GM23338 (cell line): Measurements from ENCODE around the gene LMF1.

Experiments used
- CREB1 ChIP-seq: fragments of 250-450 bp; sonication (Bioruptor Pico); IDR thresholded peaks from 2 replicates; pipeline ENCODE4 v1.5.0; 2020; ENCODE audit warnings: low read depth, mild to moderate bottlenecking, moderate library complexity
- EZH2 ChIP-seq: fragments of 200-600 bp; sonication (generic); IDR thresholded peaks from one replicate; pipeline ENCODE4 v1.8.0; 2017; ENCODE audit warnings: antibody characterized with exemption, mild to moderate bottlenecking, low read depth; ENCODE audit not compliant: unreplicated experiment
- EZH2phosphoT487 ChIP-seq: fragments of 200-600 bp; sonication (generic); IDR thresholded peaks from one replicate; pipeline ENCODE4 v1.8.1; 2018; ENCODE audit warnings: antibody characterized with exemption; ENCODE audit not compliant: unreplicated experiment
- JUNB ChIP-seq: IDR thresholded peaks from one replicate; pipeline ENCODE4 v1.6.1; 2016; ENCODE audit warnings: antibody characterized with exemption; ENCODE audit not compliant: unreplicated experiment
- NANOG ChIP-seq: IDR thresholded peaks from 2 replicates; pipeline ENCODE4 v1.6.1; 2016; ENCODE audit warnings: antibody characterized with exemption, borderline replicate concordance
- POLR2AphosphoS5 ChIP-seq: IDR thresholded peaks from 2 replicates; pipeline ENCODE4 v1.6.1; 2016; ENCODE audit warnings: antibody characterized with exemption, low read depth
- STAT1 ChIP-seq: IDR thresholded peaks from one replicate; pipeline ENCODE4 v1.6.1; 2016; ENCODE audit warnings: antibody characterized with exemption; ENCODE audit not compliant: unreplicated experiment
- ZNF114 ChIP-seq: fragments of 250-450 bp; sonication (Bioruptor Pico); IDR thresholded peaks from 2 replicates; pipeline ENCODE4 v1.5.0; 2020; ENCODE audit warnings: mild to moderate bottlenecking, moderate library complexity
- ZNF331 ChIP-seq: fragments of 250-450 bp; sonication (Bioruptor Pico); IDR thresholded peaks from 2 replicates; pipeline ENCODE4 v1.5.0; 2020; ENCODE audit warnings: low read depth, mild to moderate bottlenecking, moderate library complexity
- TF ChIP-seq, protein P1 (sequence below), 2 experiments: fragments of 200-600 bp in 1 of 2; sonication (generic) in 1 of 2; conservative IDR thresholded peaks; 2 replicates each; pipeline versions ENCODE4 v1.5.1 to v1.6.1; 2016 to 2017; ENCODE audit warnings: antibody characterized with exemption in 2 of 2, low read depth in 2 of 2, mild to moderate bottlenecking in 2 of 2, moderate library complexity in 1 of 2
- TF ChIP-seq, protein P2 (sequence below): IDR thresholded peaks from one replicate; pipeline ENCODE4 v1.6.1; 2018; ENCODE audit warnings: antibody characterized with exemption; ENCODE audit not compliant: unreplicated experiment
- TF ChIP-seq, protein P3 (sequence below): IDR thresholded peaks from 2 replicates; pipeline ENCODE4 v1.6.1; 2016; ENCODE audit warnings: antibody characterized with exemption
- TF ChIP-seq, protein P4 (sequence below): fragments of 250-450 bp; sonication (Bioruptor Pico); IDR thresholded peaks from 2 replicates; pipeline ENCODE4 v1.5.0; 2020; ENCODE audit warnings: mild to moderate bottlenecking, moderate library complexity

DNA sequence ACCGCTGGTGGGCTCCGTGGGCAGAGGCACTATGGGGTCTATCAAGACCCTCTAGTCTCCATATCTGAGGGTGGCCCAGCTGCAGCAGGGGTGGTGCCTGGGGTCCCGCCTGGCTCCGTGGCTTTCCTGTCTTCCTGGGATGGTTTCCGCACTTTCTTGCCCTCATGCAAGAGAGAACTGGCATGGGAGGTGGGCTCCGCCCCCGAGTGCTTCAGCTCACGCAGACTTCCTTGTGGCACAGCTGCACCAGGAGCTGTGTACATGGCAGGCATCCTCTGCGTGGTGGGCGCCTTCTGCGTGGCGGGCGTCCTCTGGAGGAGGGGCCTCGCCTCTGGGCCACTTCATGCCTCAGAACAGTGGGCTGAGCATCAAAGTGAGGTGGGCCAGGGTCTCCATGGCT, 73.1 kb downstream of the LMF1 start:
- TF ChIP-seq, protein P1, sequence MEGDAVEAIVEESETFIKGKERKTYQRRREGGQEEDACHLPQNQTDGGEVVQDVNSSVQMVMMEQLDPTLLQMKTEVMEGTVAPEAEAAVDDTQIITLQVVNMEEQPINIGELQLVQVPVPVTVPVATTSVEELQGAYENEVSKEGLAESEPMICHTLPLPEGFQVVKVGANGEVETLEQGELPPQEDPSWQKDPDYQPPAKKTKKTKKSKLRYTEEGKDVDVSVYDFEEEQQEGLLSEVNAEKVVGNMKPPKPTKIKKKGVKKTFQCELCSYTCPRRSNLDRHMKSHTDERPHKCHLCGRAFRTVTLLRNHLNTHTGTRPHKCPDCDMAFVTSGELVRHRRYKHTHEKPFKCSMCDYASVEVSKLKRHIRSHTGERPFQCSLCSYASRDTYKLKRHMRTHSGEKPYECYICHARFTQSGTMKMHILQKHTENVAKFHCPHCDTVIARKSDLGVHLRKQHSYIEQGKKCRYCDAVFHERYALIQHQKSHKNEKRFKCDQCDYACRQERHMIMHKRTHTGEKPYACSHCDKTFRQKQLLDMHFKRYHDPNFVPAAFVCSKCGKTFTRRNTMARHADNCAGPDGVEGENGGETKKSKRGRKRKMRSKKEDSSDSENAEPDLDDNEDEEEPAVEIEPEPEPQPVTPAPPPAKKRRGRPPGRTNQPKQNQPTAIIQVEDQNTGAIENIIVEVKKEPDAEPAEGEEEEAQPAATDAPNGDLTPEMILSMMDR (conservative IDR thresholded peaks at IDR 0.05; ENCODE audit: low read depth in 2 of 2), result no peak
- TF ChIP-seq, protein P2, sequence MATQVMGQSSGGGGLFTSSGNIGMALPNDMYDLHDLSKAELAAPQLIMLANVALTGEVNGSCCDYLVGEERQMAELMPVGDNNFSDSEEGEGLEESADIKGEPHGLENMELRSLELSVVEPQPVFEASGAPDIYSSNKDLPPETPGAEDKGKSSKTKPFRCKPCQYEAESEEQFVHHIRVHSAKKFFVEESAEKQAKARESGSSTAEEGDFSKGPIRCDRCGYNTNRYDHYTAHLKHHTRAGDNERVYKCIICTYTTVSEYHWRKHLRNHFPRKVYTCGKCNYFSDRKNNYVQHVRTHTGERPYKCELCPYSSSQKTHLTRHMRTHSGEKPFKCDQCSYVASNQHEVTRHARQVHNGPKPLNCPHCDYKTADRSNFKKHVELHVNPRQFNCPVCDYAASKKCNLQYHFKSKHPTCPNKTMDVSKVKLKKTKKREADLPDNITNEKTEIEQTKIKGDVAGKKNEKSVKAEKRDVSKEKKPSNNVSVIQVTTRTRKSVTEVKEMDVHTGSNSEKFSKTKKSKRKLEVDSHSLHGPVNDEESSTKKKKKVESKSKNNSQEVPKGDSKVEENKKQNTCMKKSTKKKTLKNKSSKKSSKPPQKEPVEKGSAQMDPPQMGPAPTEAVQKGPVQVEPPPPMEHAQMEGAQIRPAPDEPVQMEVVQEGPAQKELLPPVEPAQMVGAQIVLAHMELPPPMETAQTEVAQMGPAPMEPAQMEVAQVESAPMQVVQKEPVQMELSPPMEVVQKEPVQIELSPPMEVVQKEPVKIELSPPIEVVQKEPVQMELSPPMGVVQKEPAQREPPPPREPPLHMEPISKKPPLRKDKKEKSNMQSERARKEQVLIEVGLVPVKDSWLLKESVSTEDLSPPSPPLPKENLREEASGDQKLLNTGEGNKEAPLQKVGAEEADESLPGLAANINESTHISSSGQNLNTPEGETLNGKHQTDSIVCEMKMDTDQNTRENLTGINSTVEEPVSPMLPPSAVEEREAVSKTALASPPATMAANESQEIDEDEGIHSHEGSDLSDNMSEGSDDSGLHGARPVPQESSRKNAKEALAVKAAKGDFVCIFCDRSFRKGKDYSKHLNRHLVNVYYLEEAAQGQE, result no peak
- TF ChIP-seq POLR2AphosphoS5 (no peak), EZH2 (no peak), CREB1 (CRISPR knock-in tag) (no peak), EZH2phosphoT487 (no peak), ZNF114 (CRISPR knock-in tag) (no peak), JUNB (no peak), NANOG (no peak), STAT1 (no peak), ZNF331 (CRISPR knock-in tag) (no peak)
- TF ChIP-seq, protein P3, sequence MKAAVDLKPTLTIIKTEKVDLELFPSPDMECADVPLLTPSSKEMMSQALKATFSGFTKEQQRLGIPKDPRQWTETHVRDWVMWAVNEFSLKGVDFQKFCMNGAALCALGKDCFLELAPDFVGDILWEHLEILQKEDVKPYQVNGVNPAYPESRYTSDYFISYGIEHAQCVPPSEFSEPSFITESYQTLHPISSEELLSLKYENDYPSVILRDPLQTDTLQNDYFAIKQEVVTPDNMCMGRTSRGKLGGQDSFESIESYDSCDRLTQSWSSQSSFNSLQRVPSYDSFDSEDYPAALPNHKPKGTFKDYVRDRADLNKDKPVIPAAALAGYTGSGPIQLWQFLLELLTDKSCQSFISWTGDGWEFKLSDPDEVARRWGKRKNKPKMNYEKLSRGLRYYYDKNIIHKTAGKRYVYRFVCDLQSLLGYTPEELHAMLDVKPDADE, result no peak
- TF ChIP-seq, protein P4, sequence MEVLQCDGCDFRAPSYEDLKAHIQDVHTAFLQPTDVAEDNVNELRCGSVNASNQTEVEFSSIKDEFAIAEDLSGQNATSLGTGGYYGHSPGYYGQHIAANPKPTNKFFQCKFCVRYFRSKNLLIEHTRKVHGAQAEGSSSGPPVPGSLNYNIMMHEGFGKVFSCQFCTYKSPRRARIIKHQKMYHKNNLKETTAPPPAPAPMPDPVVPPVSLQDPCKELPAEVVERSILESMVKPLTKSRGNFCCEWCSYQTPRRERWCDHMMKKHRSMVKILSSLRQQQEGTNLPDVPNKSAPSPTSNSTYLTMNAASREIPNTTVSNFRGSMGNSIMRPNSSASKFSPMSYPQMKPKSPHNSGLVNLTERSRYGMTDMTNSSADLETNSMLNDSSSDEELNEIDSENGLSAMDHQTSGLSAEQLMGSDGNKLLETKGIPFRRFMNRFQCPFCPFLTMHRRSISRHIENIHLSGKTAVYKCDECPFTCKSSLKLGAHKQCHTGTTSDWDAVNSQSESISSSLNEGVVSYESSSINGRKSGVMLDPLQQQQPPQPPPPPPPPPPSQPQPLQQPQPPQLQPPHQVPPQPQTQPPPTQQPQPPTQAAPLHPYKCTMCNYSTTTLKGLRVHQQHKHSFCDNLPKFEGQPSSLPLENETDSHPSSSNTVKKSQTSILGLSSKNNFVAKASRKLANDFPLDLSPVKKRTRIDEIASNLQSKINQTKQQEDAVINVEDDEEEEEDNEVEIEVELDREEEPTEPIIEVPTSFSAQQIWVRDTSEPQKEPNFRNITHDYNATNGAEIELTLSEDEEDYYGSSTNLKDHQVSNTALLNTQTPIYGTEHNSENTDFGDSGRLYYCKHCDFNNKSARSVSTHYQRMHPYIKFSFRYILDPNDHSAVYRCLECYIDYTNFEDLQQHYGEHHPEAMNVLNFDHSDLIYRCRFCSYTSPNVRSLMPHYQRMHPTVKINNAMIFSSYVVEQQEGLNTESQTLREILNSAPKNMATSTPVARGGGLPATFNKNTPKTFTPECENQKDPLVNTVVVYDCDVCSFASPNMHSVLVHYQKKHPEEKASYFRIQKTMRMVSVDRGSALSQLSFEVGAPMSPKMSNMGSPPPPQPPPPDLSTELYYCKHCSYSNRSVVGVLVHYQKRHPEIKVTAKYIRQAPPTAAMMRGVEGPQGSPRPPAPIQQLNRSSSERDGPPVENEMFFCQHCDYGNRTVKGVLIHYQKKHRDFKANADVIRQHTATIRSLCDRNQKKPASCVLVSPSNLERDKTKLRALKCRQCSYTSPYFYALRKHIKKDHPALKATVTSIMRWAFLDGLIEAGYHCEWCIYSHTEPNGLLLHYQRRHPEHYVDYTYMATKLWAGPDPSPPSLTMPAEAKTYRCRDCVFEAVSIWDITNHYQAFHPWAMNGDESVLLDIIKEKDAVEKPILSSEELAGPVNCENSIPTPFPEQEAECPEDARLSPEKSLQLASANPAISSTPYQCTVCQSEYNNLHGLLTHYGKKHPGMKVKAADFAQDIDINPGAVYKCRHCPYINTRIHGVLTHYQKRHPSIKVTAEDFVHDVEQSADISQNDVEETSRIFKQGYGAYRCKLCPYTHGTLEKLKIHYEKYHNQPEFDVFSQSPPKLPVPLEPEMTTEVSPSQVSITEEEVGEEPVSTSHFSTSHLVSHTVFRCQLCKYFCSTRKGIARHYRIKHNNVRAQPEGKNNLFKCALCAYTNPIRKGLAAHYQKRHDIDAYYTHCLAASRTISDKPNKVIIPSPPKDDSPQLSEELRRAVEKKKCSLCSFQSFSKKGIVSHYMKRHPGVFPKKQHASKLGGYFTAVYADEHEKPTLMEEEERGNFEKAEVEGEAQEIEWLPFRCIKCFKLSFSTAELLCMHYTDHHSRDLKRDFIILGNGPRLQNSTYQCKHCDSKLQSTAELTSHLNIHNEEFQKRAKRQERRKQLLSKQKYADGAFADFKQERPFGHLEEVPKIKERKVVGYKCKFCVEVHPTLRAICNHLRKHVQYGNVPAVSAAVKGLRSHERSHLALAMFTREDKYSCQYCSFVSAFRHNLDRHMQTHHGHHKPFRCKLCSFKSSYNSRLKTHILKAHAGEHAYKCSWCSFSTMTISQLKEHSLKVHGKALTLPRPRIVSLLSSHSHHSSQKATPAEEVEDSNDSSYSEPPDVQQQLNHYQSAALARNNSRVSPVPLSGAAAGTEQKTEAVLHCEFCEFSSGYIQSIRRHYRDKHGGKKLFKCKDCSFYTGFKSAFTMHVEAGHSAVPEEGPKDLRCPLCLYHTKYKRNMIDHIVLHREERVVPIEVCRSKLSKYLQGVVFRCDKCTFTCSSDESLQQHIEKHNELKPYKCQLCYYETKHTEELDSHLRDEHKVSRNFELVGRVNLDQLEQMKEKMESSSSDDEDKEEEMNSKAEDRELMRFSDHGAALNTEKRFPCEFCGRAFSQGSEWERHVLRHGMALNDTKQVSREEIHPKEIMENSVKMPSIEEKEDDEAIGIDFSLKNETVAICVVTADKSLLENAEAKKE (CRISPR knock-in tag), result no peak
